Smooth muscle cell (in vitro differentiated cells): ENCODE data around the gene MCUR1. TPM values are rescaled to one million over a fixed set of nuclear protein-coding genes. Genes with fewer than 3 reads are reported as not detected.
"Not testable (repeated sequence)": the region's sequence is repeated elsewhere in the genome, so short reads cannot be mapped to it uniquely, and the experiment has no call there.

Experiments used
- DNase-seq: peaks from one replicate; lab custom pipeline; 2025; ENCODE audit not compliant: unreplicated experiment; lab: John Stamatoyannopoulos, UW
- H2AFZ ChIP-seq: fragments of 200-600 bp; sonication (generic); 2 replicates; pipeline ENCODE4 v1.6.0; 2016; ENCODE audit warnings: antibody characterized with exemption, low read depth, mild to moderate bottlenecking
- H3F3A ChIP-seq: fragments of 200-600 bp; sonication (generic); 2 replicates; pipeline ENCODE4 v1.6.0; 2017; ENCODE audit warnings: antibody characterized with exemption, low read depth
- H3K27ac ChIP-seq: fragments of 200-600 bp; sonication (generic); 2 replicates; pipeline ENCODE4 v1.5.1; 2016; ENCODE audit warnings: low read depth, mild to moderate bottlenecking
- H3K27me3 ChIP-seq: fragments of 200-600 bp; sonication (generic); 2 replicates; pipeline ENCODE4 v1.6.1; 2016; ENCODE audit warnings: low read depth, mild to moderate bottlenecking
- H3K36me3 ChIP-seq: fragments of 200-600 bp; sonication (generic); 2 replicates; pipeline ENCODE4 v1.5.1; 2016; ENCODE audit warnings: low read depth
- H3K4me1 ChIP-seq: fragments of 200-600 bp; sonication (generic); 2 replicates; pipeline ENCODE4 v1.5.1; 2016; ENCODE audit warnings: low read depth
- H3K4me2 ChIP-seq: fragments of 200-600 bp; sonication (generic); 2 replicates; pipeline ENCODE4 v1.6.0; 2016; ENCODE audit warnings: mild to moderate bottlenecking
- H3K4me3 ChIP-seq: fragments of 200-600 bp; sonication (generic); 2 replicates; pipeline ENCODE4 v1.5.1; 2016; ENCODE audit warnings: mild to moderate bottlenecking
- H3K79me2 ChIP-seq: fragments of 200-600 bp; sonication (generic); 2 replicates; pipeline ENCODE4 v1.6.0; 2016; ENCODE audit warnings: low read depth, mild to moderate bottlenecking
- H3K9ac ChIP-seq: fragments of 200-600 bp; sonication (generic); 2 replicates; pipeline ENCODE4 v1.6.0; 2016; ENCODE audit warnings: low read depth
- H3K9me3 ChIP-seq: fragments of 200-600 bp; sonication (generic); replicated peaks from 2 replicates; pipeline ENCODE4 v1.5.1; 2016; ENCODE audit warnings: low read depth
- H4K20me1 ChIP-seq: fragments of 200-600 bp; sonication (generic); 2 replicates; pipeline ENCODE4 v1.6.0; 2016; ENCODE audit warnings: low read depth
- CTCF ChIP-seq: fragments of 200-600 bp; sonication (generic); IDR thresholded peaks from 2 replicates; pipeline ENCODE4 v1.5.1; 2017; ENCODE audit warnings: borderline replicate concordance, mild to moderate bottlenecking, antibody characterized with exemption; ENCODE audit not compliant: insufficient read depth, poor library complexity, severe bottlenecking
- WGBS: methylation state at CpG from one replicate; pipeline ENCODE4 v1.1.7; 2016; ENCODE audit warnings: low lambda C conversion rate; 5-methylcytosine and 5-hydroxymethylcytosine counted together
- polyA plus RNA-seq: library from polyadenylated mRNA; unstranded; fragments of >200 nt; fragmentation: Nextera tagmentation; extraction: Ambion mirVana; gene quantifications from 2 replicates; pipeline ENCODE4 v1.2.1, GENCODE V29; 2016
- total RNA-seq: library from RNA; depleted of rRNA; stranded (reverse); fragments of >200 nt; gene quantifications from 2 replicates; pipeline ENCODE4 v1.2.3, GENCODE V29; 2014

The MCUR1 gene
- total and polyA plus RNA-seq, 2 experiments from 2014 or later, result 11.3 to 23.4 TPM

- WGBS, result 94% methylated on average over 1 of the region's 1 CpG
- Histone ChIP-seq H3K79me2 (no peaks in the 10 kb centered on the region), H3K9ac (no peak overlapping the region), H3K36me3 (no peaks in the 10 kb centered on the region), H2AFZ (no peak overlapping the region), H3F3A (no peaks in the 10 kb centered on the region), H3K4me3 (no peak overlapping the region), H3K4me2 (no peak overlapping the region), H3K27me3 (no peaks in the 10 kb centered on the region), H3K4me1 (no peaks in the 10 kb centered on the region), H3K9me3 (no peaks in the 10 kb centered on the region), H3K27ac (no peak overlapping the region), H4K20me1 (no peaks in the 10 kb centered on the region)
- DNase-seq, result no peak
- no peak for TF ChIP-seq CTCF
Measured at GRCh38 chr6:13832778-13833177, 18.4 kb upstream of the MCUR1 start.

- Histone ChIP-seq H3K9ac (no peak overlapping the region), H4K20me1 (no peaks in the 10 kb centered on the region), H2AFZ (no peak overlapping the region), H3K27me3 (no peaks in the 10 kb centered on the region), H3K4me1 (no peaks in the 10 kb centered on the region), H3K9me3 (no peaks in the 10 kb centered on the region), H3K4me2 (no peak overlapping the region), H3K36me3 (no peaks in the 10 kb centered on the region), H3K27ac (no peak overlapping the region), H3K4me3 (no peak overlapping the region), H3K79me2 (no peaks in the 10 kb centered on the region), H3F3A (no peaks in the 10 kb centered on the region)
- 85% methylated on average over 7 of the region's 7 CpGs for WGBS
- DNase-seq, result no peak
- no peak for TF ChIP-seq CTCF
Measured at GRCh38 chr6:13831615-13832014, 17.3 kb upstream of the MCUR1 start.

- DNase-seq, result no peak
- no peak overlapping the region for H3K27ac ChIP-seq
- H3F3A ChIP-seq, result no peaks in the 10 kb centered on the region
- TF ChIP-seq CTCF, result no peak
- H3K4me2 ChIP-seq, result no peak overlapping the region
- no peaks in the 10 kb centered on the region for H3K27me3 ChIP-seq
- WGBS, result 80% methylated on average over 2 of the region's 4 CpGs
- H3K36me3 ChIP-seq, result no peaks in the 10 kb centered on the region
- no peaks in the 10 kb centered on the region for H3K9me3 ChIP-seq
- no peak overlapping the region for H3K9ac ChIP-seq
- no peak overlapping the region for H2AFZ ChIP-seq
- H3K4me1 ChIP-seq, result no peaks in the 10 kb centered on the region
- H3K4me3 ChIP-seq, result no peak overlapping the region
- H4K20me1 ChIP-seq, result no peaks in the 10 kb centered on the region
- H3K79me2 ChIP-seq, result no peaks in the 10 kb centered on the region
Measured at GRCh38 chr6:13830803-13831202, 16.4 kb upstream of the MCUR1 start.

- WGBS, result 88% methylated on average over 5 of the region's 5 CpGs
- not testable (repeated sequence) for H4K20me1 ChIP-seq, H3F3A ChIP-seq, H3K27me3 ChIP-seq, H3K4me3 ChIP-seq, H3K79me2 ChIP-seq, H3K36me3 ChIP-seq, H2AFZ ChIP-seq, DNase-seq, H3K4me2 ChIP-seq, H3K9ac ChIP-seq, H3K27ac ChIP-seq, H3K9me3 ChIP-seq, H3K4me1 ChIP-seq
Measured at GRCh38 chr6:13829419-13829818, 15.1 kb upstream of the MCUR1 start.

GRCh38 chr6:13828656-13829301 is 14.4 kb upstream of the MCUR1 start:
- not testable (repeated sequence) for H3K27ac ChIP-seq, DNase-seq, H3K9ac ChIP-seq, H3K4me2 ChIP-seq, H2AFZ ChIP-seq, H3K9me3 ChIP-seq, H3F3A ChIP-seq, H3K4me1 ChIP-seq, H3K27me3 ChIP-seq, H3K79me2 ChIP-seq, H4K20me1 ChIP-seq, H3K4me3 ChIP-seq, H3K36me3 ChIP-seq
- 94% methylated on average over 11 of the region's 11 CpGs for WGBS
